H1 (cell line): ENCODE data around the gene SEMA3G. TPM values are rescaled to one million over a fixed set of nuclear protein-coding genes. Genes with fewer than 3 reads are reported as not detected.

Experiments
- CHD7 ChIP-seq: fragments of 300-600 bp; sonication (generic); IDR thresholded peaks from 2 replicates; pipeline ENCODE4 v1.7.1; 2012; ENCODE audit warnings: low read length, moderate library complexity, mild to moderate bottlenecking, inconsistent platforms; ENCODE audit not compliant: insufficient replicate concordance
- CREB1 ChIP-seq: IDR thresholded peaks from 2 replicates; pipeline ENCODE4 v1.6.1; 2012; ENCODE audit warnings: inconsistent platforms
- KDM4A ChIP-seq: IDR thresholded peaks from one replicate; pipeline ENCODE4 v1.7.1; 2012; ENCODE audit warnings: low read depth, mild to moderate bottlenecking, moderate library complexity, low read length, inconsistent platforms; ENCODE audit not compliant: severe bottlenecking
- KDM5A ChIP-seq: fragments of 200-600 bp; IDR thresholded peaks from 2 replicates; pipeline ENCODE4 v1.7.1; 2012; ENCODE audit warnings: mild to moderate bottlenecking, low read length, inconsistent platforms, mixed read lengths
- PHF8 ChIP-seq: fragments of 200-600 bp; sonication (generic); conservative IDR thresholded peaks from 2 replicates; pipeline ENCODE4 v1.7.1; 2012; ENCODE audit warnings: low read depth, mild to moderate bottlenecking, inconsistent platforms, low read length, moderate library complexity
- POLR2A ChIP-seq, 2 experiments: IDR thresholded peaks; 1 replicate in 1 of 2; 2 replicates in 1 of 2; pipeline ENCODE4 v1.6.1; 2011; ENCODE audit warnings: low read depth in 2 of 2, low read length in 2 of 2, mild to moderate bottlenecking in 2 of 2; ENCODE audit errors: control extremely low read depth in 1 of 2
- RFX5 ChIP-seq: IDR thresholded peaks from 2 replicates; pipeline ENCODE4 v1.6.1; 2011; ENCODE audit warnings: low read depth, low read length, improper control_type of control experiment, borderline replicate concordance
- SIN3A ChIP-seq, 2 experiments: IDR thresholded peaks in 1 of 2; conservative IDR thresholded peaks in 1 of 2; 2 replicates each; pipeline ENCODE4 v1.6.1; 2011 to 2012; ENCODE audit warnings: low read length in 2 of 2, improper control_type of control experiment in 1 of 2, low read depth in 1 of 2, mild to moderate bottlenecking in 1 of 2
- SIX5 ChIP-seq: IDR thresholded peaks from 2 replicates; pipeline ENCODE4 v1.6.1; 2011; ENCODE audit warnings: mild to moderate bottlenecking, low read depth, low read length
- YY1 ChIP-seq: IDR thresholded peaks from 2 replicates; pipeline ENCODE4 v1.6.1; 2011; ENCODE audit warnings: low read depth, mild to moderate bottlenecking, low read length
- polyA plus RNA-seq, 7 experiments: library from polyadenylated mRNA; depleted of rRNA in 3 of 7; stranded (reverse) in 5 of 7; unstranded in 2 of 7; fragments of >200 nt in 5 of 7; fragments of 200-250 nt in 2 of 7; gene quantifications; 1 replicate in 5 of 7; 2 replicates in 1 of 7; 4 replicates in 1 of 7; pipeline versions ENCODE4 v1.2.1 to v1.2.3, GENCODE V29; 2011 to 2013; ENCODE audit warnings: missing spikeins in 2 of 7, mixed read lengths in 2 of 7
- total RNA-seq: library from RNA; stranded (reverse); fragmentation: NEBNext Ultra II Directional; extraction: Animal tissue kit (Norgen Biotek cat#: 25700); gene quantifications from 2 replicates; pipeline ENCODE4 v1.2.1, GENCODE V29; 2021

The SEMA3G gene
- total and polyA plus RNA-seq, 2 of the 8 experiments (the other 6 are each of a cell fraction or from before 2014, with no cell fraction given): 0.95 to 1.5 TPM

- TF ChIP-seq SIN3A (conservative IDR thresholded peaks at IDR 0.05 in 1 of 2, IDR thresholded peaks at IDR 0.05 in 1 of 2; ENCODE audit: low read depth in 1 of 2, low read length in 2 of 2) (0 out of 4 replicates have a peak, but pooled peaks of 1 of the 2 experiments have one; percentile 17), KDM5A (peak; percentile 62; the same call in 1 of the 2 replicates), SIX5 (no peak), CREB1 (peak; percentile 32; the same call in 1 of the 2 replicates), PHF8 (peak; percentile 88), YY1 (peak; percentile 86), CHD7 (no peak), KDM4A (peak; percentile 60), POLR2A (IDR thresholded peaks at IDR 0.05; ENCODE audit: control extremely low read depth in 1 of 2, low read depth in 2 of 2, low read length in 2 of 2) (peak in 1 of 2 experiments; percentile 55; a peak in 1 of 3 replicates), RFX5 (no peak)
These were observed 10.6 kb upstream of the SEMA3G start, which contains the start of gene NISCH (continued) for GRCh38 chr3:52455283-52456168.
